ENCODE measurements around the gene RALGAPA1.
A peak's percentile ranks its signal among the peaks of the same experiment; 100 is the strongest.

RALGAPA1 gene

DNA sequence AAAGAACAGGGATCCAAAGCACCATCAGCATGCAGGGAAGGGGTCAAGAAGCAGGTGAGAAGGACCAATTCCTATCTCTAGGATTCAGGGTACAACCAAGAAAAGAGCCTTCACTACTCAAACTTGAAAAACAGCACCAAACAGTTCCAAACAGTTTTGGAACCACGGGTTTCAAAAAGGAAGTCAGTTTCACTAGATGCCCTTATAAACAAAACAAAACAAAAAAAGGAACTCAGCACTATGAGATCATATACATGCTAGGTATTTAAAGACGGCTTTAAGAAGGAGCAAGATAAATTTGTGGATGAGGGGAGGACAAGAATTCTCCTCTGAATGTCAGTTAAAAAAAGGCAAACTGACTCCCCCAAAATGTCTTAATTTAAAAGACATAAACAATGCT lies 269.1 kb downstream of the RALGAPA1 start:
- DNase-seq (ENCODE audit: low read depth in 2 of 2) = no peak

DNA sequence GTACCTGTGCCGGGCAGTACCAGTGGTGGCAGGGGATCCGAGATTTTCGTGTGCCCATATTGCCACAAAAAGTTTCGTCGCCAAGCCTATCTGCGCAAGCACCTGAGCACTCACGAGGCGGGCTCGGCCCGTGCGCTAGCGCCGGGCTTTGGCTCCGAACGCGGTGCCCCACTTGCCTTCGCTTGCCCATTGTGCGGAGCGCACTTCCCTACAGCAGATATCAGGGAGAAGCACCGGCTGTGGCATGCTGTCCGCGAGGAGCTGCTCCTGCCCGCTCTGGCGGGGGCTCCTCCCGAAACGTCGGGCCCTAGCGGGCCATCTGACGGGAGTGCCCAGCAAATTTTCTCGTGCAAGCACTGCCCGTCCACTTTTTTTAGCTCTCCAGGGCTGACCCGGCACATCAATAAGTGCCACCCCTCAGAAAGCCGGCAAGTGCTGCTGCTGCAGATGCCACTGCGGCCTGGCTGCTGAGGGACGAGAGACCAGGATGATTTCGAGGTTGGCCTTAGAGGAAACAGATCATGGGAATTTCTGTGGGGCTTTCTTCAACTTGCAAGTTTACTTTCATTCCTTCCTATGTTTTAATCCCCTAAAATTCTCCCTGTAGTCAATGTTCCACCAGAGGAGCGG lies 273.5 kb downstream of the RALGAPA1 start:
- DNase-seq (ENCODE audit: low read depth in 2 of 2) = no peak

DNA sequence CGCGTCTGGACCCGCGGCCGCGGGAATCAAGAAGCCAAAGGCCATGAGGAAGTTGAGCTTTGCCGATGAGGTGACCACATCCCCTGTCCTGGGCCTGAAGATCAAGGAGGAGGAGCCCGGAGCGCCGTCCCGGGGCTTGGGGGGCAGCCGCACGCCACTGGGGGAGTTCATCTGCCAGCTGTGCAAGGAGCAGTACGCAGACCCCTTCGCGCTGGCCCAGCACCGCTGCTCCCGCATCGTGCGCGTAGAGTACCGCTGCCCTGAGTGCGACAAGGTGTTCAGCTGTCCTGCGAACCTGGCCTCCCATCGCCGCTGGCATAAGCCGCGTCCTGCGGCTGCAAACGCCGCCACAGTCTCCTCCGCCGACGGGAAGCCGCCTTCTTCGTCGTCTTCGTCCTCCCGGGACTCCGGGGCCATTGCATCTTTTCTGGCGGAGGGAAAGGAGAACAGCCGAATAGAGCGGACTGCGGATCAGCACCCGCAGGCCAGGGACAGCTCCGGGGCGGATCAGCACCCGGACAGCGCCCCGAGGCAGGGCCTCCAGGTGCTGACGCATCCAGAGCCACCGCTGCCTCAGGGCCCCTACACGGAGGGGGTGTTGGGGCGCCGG lies 274.1 kb downstream of the RALGAPA1 start:
- peak in 1 of 2 donors; percentile 17 for DNase-seq (ENCODE audit: low read depth in 2 of 2)

DNA sequence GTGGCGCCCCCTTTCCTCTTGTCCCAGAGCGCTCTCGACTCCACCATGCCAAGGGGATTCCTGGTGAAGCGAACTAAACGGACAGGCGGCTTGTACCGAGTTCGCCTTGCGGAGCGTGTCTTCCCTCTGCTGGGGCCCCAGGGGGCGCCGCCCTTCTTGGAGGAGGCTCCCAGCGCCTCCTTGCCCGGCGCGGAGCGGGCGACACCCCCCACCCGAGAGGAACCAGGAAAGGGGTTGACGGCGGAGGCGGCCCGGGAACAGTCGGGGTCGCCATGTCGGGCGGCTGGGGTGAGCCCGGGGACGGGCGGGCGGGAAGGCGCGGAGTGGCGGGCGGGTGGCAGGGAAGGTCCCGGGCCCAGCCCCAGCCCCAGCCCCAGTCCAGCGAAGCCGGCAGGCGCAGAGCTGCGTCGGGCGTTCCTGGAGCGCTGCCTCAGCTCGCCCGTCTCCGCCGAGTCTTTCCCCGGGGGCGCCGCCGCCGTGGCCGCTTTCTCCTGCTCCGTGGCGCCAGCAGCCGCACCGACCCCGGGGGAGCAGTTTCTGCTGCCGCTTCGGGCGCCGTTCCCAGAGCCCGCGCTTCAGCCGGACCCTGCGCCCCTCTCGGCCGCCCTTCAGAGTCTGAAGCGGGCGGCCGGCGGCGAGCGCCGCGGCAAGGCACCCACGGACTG lies 274.8 kb downstream of the RALGAPA1 start:
- DNase-seq (ENCODE audit: low read depth in 2 of 2) = no peak

DNA sequence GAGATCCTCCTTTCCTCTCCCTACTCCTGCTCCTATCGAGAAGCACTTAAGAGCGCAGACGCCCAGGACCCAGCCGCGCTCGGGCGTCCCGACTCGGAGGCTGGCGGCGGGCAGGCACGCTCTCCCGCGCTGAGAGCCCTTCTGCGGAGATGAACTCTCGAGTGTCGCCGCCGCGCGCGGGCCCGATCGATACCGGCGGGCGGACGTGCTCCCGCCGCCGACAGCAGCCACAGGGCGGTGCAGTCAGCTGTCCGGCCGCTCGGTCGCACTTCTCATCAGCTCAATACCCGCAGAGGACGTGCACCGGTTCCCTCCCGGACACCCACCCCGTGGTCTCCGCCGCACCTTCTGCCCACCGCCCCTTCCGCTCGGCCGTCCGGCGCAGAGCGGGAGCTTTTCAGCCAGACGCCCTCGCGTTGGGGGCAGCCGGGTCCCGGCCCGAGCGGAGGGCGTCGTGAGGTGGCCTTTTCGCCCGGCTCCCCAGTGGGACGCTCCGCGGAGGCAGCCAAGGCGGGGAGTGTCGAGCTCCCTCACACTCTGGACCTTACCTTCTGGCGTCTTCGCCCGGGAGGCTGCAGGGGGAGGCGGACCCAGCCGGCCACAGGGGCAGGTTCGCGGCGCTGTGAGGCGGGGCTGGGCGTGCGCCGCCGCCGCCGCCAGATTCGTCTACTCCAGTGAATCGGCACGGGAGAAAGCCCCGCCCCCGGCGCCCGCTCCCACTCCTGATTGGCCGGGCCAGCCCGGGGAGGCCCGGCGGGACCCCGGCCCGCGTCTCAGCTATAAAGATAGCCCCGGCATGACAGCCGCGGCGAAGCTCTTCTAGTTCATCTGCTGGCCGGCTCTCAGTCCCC lies 275.5 kb downstream of the RALGAPA1 start, which contains the start of gene INSM2:
TSS of gene INSM2 (plus strand) at position 808 of the 851 bp plus-strand sequence. CDS start 89 bp downstream, outside the sequence.
- peak; percentile 25 to 27 for DNase-seq (ENCODE audit: low read depth in 2 of 2)

DNA sequence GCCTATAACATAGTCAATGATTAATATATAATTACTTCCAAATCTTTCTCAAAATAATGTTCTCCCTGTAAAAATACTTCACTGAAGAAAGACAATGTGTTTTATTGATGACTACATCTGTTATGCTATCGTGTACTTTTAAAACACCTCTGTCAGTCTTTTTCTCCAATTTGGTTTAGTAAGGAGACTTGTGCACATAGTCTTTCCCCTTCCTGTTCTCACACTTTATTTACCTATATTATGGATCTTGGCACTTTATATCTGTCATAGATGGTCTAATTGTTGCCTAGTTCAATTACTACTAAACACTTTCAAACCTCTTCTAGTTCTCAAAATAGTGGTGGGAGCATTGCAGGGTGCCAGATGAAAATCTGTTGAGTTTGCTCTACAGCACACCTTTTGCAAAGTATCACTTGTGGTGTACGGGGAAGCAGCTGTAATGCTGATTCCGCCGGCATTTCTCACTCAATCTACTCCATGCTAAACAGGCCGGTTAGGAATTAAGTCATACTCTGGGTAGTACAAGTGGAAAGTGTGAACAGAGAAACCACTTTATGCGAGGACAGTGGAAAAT lies 276.2 kb downstream of the RALGAPA1 start:
- DNase-seq (ENCODE audit: low read depth in 2 of 2) = no peak

DNA sequence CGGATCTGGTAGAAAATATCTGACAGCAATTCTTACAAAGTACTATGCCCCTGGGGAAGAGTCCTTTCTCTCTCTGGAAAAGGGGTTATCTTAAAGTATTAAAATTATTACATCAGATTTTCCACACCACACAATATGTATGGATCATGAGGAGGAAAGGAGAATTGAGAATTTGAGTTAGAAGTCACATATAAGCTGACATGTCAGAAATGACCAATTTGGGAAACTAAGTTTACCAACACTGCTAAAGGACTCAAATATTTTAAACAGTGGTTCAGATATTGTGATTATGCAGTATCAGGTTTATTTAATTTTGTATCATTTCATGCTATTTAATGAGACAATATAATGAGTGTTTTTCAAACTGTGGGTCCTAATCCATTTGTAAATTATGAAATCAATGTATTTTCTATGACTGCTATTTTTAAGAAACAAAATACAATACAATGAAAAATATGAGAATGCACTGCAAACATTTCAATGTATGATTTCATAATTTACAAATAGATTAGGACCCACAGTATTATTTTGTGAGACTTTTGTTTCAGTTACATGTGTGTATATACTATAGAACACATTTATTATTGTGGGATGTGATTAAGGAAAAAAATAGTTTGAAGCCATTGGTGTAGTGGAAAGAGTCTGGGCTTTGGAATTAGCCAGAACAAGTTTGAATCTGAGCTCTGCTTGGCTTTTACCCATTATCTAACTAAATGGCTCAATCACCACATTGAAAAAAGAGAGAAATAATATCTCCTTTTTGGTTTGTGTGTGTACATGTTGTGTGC lies 276.9 kb downstream of the RALGAPA1 start:
- no peak for DNase-seq (ENCODE audit: low read depth in 2 of 2)

DNA sequence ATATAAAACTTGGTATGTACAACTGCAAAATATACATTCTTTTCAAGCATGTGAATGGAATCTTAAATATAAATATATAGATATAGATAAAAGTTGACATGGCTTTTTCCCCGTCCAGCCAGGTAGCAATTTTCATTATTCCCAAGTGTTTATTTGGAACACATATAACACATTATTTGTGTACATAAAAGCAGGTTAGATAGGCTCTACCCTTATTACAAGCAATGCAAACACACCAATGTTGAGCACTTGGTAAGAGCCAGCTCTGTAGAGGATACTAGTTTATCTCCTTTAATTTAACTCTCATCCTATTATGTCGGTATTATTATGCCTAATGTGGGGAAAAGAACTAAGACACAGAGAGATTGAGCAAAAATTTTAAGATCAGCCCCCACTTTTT lies 282.1 kb downstream of the RALGAPA1 start:
- DNase-seq (ENCODE audit: low read depth in 2 of 2) = no peak

DNA sequence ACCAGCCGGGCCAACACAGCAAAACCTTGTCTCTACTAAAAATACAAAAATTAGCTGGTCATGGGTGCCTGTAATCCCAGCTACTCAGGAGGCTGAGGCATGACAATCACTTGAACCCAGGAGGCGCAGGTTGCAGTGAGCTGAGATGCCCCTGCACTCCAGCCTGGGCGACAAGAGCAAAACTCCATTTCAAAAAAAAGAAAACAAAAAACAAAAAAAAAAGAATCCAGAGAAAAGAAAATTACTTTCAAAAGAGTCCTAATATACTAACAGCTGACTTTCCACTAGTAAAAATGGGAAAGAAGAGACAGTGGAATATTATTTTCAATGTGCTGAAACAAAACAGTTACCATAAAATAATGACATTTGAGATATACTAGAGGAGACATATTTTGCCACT lies 283.4 kb downstream of the RALGAPA1 start:
- no peak for DNase-seq (ENCODE audit: low read depth in 2 of 2)

DNA sequence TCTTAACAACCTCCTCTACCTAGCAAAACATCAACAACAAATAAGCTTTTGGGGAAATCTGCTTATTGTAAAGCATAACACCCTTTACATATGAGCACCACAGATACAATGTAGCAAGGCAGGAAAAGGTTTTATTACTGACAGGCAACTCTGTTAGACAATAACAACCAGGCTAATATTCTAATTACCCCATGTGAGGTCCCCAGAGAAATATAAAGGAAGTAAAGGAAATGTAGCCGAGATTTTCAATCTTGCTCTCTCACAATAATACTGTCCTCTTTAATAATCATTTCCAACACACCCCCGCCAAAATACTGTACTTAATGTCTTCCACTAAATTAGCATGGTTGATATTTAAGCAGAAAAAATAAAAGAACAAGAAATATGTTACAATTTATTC lies 289.1 kb downstream of the RALGAPA1 start:
- no peak for DNase-seq (ENCODE audit: low read depth in 2 of 2)

DNA sequence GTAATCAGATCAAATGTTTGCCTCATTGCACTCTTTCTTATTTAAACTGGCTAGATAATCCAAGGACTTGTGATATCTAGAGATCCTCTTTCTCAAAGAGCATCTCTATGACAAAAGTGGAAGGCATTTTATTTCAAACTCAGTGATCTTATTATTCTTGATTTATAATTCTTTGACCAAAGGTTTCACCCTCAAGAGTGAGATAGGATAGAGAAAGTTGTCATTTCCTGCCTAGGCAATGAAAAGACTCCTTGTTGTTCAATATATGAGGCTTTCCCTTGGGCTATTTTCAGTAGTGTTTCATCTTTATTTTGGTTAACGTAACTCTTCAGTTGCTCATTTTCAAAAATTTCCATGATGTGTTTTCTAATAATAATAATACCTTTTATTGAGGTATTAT lies 293.2 kb downstream of the RALGAPA1 start:
- DNase-seq (ENCODE audit: low read depth in 2 of 2) = no peak

DNA sequence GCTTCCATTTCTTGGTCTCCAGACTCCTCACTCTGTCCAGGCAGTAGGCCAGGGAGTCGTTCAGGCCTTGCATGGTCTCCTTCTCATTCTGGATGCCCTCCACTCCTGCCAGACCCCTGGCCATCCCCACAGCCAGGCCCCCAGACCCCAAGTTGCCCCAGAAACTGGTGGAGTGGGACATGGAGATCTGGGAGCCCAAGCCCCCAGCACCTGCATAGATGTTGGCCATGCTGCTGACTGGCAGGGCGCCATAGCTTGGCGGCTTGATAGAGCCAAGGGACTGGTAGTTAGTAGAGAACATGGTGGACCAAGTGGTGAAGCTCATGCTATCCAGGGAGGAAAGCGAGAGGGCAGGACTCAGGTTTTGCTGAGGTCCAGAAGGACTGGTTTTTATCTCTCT lies 296.3 kb downstream of the RALGAPA1 start:
- no peak for DNase-seq (ENCODE audit: low read depth in 2 of 2)

DNA sequence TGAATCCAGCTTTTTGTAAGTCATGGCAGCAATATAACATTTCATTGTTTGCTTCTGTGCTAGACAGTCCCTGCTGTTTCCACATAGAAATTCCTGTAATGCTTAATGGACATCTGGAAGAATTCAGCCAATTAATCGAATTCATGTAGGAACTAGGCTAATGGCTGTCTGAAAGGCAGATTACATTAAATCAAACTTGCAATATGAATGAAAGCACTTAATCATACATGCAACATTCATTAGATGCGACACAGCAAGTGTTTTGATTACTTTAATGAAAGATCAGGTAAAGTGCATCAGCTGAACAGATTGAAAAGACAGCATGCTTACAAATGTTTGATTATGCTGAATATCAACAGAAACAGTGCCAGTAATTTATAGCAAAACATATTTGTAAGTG lies 299.2 kb downstream of the RALGAPA1 start:
- no peak for DNase-seq (ENCODE audit: low read depth in 2 of 2)

DNA sequence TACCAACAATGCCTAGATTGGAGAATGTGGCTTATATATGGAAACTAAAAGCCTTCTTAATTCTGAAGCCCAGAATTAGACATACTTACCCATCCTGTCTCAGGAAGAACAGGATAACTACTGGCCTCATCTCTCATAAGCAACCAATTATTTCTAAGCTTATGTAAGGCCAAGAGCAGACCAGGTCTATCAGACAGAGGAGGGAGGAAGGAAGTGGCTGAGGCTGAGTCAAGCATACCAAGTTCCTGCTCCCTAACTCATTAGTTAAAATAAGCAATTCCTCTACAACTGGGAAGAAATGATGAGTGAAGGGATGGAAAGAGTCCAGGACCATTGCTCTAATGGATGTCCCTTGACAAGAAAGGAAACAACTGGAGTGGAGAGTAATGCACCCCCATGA lies 302.2 kb downstream of the RALGAPA1 start:
- no peak for DNase-seq (ENCODE audit: low read depth in 2 of 2)

DNA sequence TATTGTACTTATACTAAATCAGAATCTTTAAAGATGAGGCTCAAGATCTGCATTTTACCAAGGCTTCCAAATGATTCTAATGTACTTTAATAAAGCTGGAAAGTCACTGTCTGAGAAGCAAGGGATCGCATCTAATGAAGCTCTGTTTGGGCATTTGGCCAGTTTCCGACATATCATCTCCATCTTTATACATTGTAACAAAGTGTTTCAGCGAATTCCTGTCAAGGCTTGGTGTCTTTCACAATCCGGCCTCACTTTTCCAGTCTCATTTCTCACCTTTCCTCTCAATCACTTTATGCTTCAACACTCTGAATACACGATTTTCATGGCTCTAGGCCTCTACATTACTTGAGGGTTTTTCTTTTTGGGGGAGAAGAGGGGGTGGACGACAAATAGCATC lies 302.6 kb downstream of the RALGAPA1 start:
- DNase-seq (ENCODE audit: low read depth in 2 of 2) = no peak

DNA sequence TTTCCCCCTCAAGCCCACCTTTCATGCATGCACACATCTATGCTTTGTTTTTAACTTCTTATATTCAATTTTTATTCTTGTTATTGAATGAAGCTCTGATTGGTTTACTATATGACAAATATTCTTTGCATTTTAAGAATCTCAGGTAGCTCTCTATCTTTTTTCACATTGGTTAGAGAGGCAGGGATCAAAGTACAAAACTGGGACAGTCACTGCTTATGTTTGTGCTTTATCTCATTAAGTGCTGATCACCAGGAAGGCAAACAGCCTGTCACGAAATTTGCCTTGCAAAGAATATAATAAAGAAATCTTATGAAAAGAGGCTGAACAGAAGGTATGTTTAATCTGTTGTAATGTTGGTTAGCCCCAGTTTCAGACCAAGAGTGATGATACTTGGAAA lies 304.8 kb downstream of the RALGAPA1 start:
- DNase-seq (ENCODE audit: low read depth in 2 of 2) = no peak

DNA sequence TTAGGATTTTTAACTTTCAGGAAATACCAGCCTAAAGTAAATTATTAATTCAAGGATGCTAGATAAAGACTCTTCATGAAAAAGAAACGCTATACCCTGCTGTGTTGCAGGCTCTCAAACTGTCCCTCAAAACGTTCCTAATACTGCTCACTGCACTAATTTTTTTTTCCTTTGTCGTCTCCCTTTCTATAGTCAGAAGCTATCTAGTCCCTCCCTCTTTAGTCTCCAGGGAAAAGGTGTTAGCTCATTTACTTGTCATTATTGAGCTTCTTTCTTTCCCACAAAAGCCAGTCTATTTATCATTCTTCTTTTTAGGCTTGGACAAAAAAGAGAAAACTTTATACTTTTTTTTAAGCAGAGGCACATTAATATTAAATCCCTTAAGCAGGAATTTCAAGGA lies 305.4 kb downstream of the RALGAPA1 start:
- DNase-seq (ENCODE audit: low read depth in 2 of 2) = no peak

DNA sequence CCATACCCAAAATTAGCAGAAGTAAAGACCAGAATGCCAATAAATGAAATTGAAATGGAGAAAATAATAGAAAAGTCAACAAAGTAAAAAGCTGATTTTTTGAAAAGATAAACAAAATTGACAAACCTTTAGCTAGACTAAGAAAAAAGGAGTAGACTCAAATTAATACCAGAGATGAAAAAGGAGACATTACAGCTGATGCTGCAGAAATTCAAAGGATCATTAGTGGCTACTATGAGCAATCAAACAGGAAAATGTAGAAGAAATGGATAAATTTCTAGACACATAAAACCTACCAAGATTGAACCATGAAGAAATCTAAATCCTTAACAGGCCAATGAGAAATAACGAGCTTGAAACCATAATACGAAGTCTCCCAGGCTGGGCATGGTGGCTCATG lies 309.9 kb downstream of the RALGAPA1 start:
- DNase-seq (ENCODE audit: low read depth in 2 of 2) = no peak

DNA sequence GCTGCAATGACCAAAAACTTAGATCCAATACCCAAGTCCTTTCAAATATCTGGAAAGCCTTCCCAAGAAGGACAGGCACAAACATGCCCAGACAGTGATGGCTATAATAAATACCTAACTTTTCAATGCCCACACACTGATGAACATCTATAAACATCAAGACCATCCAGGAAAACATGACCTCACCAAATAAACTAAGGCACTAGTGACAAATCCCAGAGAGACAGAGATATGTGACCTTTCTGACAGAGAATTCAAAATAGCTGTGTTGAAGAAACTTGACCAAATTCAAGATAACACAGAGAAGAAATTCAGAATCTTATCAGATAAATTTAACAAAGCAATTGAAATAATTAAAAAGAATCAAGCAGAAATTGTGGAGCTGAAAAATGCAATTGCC lies 313.8 kb downstream of the RALGAPA1 start:
- no peak for DNase-seq (ENCODE audit: low read depth in 2 of 2)

DNA sequence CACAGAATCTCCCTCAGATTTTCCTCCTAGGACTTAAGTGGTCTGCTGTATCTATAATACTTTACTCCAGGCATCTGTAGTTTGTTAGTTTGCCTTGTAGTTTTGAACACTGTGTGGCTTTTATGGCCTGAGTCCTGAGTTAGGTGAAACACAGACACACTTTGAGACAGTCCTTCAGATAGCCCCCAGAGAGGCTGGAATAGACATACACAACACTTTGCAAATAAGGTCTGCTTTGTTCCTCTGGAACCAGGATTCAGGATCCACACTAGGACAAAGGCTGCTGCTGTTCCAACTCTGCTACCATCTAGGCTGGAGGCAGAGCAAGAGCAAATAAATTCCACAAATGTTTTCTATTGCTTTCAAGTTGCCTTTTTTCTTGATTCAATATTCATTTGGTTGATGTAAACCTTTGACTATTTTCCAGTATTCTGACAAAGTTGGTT lies 316.5 kb downstream of the RALGAPA1 start:
- no peak for DNase-seq (ENCODE audit: low read depth in 2 of 2)

Measured in stimulated activated CD8-positive, alpha-beta memory T cell treated with anti-CD3 and anti-CD28 coated beads, Interleukin-15, amount 100 ng/mL, for 4 hours (primary cell).